C4-2B (cell line): Measurements from ENCODE around the gene FCER1A.

ENCODE experiments used
- CTCF ChIP-seq: fragments of 450-650 bp; conservative IDR thresholded peaks from 2 replicates; pipeline ENCODE4 v1.5.1; 2017; ENCODE audit warnings: mild to moderate bottlenecking
- ZFX ChIP-seq: fragments of 450-650 bp; IDR thresholded peaks from 2 replicates; pipeline ENCODE4 v1.6.1; 2017

GRCh38 chr1:159311679-159312078 is 9.5 kb downstream of the FCER1A start:
- TF ChIP-seq CTCF, result no peak
- TF ChIP-seq ZFX, result no peak
